Parathyroid adenoma (tissue), 2 donors: ENCODE results near the gene OAT.

Experiments used
- H2AFZ ChIP-seq: fragments of 300-600 bp; sonication (generic); one replicate; pipeline ENCODE4 v1.7.0; 2017; ENCODE audit warnings: antibody characterized with exemption, mild to moderate bottlenecking
- H3K27ac ChIP-seq: fragments of 300-600 bp; sonication (generic); one replicate; pipeline ENCODE4 v1.7.0; 2017
- H3K27me3 ChIP-seq: fragments of 300-600 bp; sonication (generic); one replicate; pipeline ENCODE4 v1.7.0; 2017; ENCODE audit warnings: low read length; ENCODE audit not compliant: control insufficient read depth, insufficient read depth
- H3K36me3 ChIP-seq: fragments of 300-600 bp; sonication (generic); one replicate; pipeline ENCODE4 v1.7.0; 2017; ENCODE audit warnings: low read length; ENCODE audit not compliant: control insufficient read depth, insufficient read depth
- H3K4me1 ChIP-seq: fragments of 300-600 bp; sonication (generic); one replicate; pipeline ENCODE4 v1.7.0; 2017; ENCODE audit warnings: control low read depth
- H3K4me2 ChIP-seq: fragments of 300-600 bp; sonication (generic); one replicate; pipeline ENCODE4 v1.7.0; 2017; ENCODE audit warnings: low read length
- H3K4me3 ChIP-seq: fragments of 300-600 bp; sonication (generic); one replicate; pipeline ENCODE4 v1.7.0; 2017; ENCODE audit warnings: low read depth, low read length
- H3K79me2 ChIP-seq: fragments of 300-600 bp; sonication (generic); one replicate; pipeline ENCODE4 v1.7.0; 2017; ENCODE audit warnings: control low read depth
- H3K9ac ChIP-seq: fragments of 300-600 bp; sonication (generic); one replicate; pipeline ENCODE4 v1.7.0; 2017; ENCODE audit warnings: mild to moderate bottlenecking
- H3K9me3 ChIP-seq: fragments of 300-600 bp; sonication (generic); one replicate; pipeline ENCODE4 v1.7.0; 2017; ENCODE audit warnings: low read length; ENCODE audit not compliant: control insufficient read depth
- TF ChIP-seq, protein P1 (sequence below): fragments of 300-600 bp; sonication (generic); IDR thresholded peaks from one replicate; pipeline ENCODE4 v1.7.0; 2017; ENCODE audit warnings: antibody characterized with exemption, mild to moderate bottlenecking
- donor health status: primary hyperparathyroidism.

The OAT gene

DNA sequence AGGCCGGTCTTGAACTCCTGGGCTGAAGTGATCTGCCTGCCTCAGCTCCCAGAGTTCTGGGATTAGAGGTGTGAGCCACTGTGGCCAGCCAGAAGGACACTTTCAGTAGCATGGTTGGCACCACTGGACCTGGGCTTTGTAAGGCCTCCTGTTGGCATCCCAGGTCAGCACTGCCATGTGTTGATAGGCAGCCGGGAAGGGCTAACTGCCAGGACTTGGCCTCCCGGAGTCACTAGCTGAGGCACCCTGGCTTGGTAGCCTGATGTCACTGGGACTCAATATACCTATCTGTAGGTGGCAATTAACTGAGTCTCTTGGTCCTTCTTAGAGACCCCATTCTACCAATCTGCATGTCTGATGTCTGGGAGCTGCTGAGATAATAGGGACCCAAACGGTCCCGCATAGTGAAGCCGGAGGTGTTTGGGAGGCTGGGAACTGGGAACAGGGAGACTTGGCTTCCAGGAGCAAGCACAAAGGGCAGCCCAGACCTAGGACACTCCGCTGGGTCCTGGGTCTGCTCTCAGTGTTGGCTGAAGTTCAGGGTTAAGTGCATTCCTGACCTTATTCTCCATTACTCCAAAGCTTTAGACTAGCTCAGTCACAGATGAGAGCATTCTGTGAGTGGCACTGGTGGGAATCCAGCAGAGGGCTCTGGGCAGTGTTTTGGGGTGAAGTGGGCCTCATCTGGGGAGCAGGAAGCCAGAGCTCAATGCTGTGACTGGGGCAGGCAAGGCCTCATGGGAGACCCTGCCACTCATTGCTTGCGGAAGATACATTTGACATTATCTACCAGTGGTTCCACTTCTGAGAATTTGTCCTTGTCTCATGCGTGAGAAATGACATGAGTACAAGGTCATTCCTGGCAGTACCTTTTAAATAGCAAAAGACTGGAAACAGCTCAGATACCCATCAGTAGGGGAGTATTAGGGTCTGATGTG lies 45.6 kb upstream of the OAT start:
- H3K79me2 ChIP-seq, result no peaks in the 10 kb centered on the region
- no peaks in the 10 kb centered on the region for H3K9me3 ChIP-seq
- no peaks in the 10 kb centered on the region for H3K36me3 ChIP-seq
- no peak overlapping the region for H3K9ac ChIP-seq
- no peaks in the 10 kb centered on the region for H3K27me3 ChIP-seq
- no peak overlapping the region for H2AFZ ChIP-seq
- H3K4me2 ChIP-seq, result no peak overlapping the region
- no peaks in the 10 kb centered on the region for H3K4me1 ChIP-seq
- TF ChIP-seq, protein P1, sequence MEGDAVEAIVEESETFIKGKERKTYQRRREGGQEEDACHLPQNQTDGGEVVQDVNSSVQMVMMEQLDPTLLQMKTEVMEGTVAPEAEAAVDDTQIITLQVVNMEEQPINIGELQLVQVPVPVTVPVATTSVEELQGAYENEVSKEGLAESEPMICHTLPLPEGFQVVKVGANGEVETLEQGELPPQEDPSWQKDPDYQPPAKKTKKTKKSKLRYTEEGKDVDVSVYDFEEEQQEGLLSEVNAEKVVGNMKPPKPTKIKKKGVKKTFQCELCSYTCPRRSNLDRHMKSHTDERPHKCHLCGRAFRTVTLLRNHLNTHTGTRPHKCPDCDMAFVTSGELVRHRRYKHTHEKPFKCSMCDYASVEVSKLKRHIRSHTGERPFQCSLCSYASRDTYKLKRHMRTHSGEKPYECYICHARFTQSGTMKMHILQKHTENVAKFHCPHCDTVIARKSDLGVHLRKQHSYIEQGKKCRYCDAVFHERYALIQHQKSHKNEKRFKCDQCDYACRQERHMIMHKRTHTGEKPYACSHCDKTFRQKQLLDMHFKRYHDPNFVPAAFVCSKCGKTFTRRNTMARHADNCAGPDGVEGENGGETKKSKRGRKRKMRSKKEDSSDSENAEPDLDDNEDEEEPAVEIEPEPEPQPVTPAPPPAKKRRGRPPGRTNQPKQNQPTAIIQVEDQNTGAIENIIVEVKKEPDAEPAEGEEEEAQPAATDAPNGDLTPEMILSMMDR, result no peak
- H3K27ac ChIP-seq, result no peak overlapping the region
- H3K4me3 ChIP-seq, result no peak overlapping the region

DNA sequence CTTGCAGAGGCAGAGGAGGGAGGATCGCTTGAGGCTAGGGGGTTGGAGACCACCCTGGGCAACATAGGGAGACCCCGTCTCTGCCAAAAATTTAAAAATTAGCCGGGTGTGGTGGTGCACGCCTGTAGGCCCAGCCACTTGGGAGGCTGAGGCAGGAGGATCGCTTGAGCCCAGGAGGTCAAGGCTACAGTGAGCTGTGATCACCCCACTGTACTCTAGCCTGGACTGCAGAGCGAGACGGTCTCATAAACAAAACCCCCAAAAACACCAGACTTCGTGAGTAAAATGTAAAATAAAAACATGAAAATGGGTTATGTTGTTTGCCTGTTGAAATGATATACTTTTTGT lies 43.6 kb upstream of the OAT start:
- H3K79me2 ChIP-seq, result no peaks in the 10 kb centered on the region
- TF ChIP-seq, protein P1, result no peak
- H3K27ac ChIP-seq, result peak overlapping the region; percentile 69
- H3K9me3 ChIP-seq, result no peaks in the 10 kb centered on the region
- no peak overlapping the region for H3K9ac ChIP-seq
- peak overlapping the region; percentile 67 for H3K4me2 ChIP-seq
- H3K4me1 ChIP-seq, result no peaks in the 10 kb centered on the region
- H3K4me3 ChIP-seq, result peak overlapping the region; percentile 55
- H2AFZ ChIP-seq, result peak overlapping the region; percentile 99
- no peaks in the 10 kb centered on the region for H3K36me3 ChIP-seq
- no peaks in the 10 kb centered on the region for H3K27me3 ChIP-seq

DNA sequence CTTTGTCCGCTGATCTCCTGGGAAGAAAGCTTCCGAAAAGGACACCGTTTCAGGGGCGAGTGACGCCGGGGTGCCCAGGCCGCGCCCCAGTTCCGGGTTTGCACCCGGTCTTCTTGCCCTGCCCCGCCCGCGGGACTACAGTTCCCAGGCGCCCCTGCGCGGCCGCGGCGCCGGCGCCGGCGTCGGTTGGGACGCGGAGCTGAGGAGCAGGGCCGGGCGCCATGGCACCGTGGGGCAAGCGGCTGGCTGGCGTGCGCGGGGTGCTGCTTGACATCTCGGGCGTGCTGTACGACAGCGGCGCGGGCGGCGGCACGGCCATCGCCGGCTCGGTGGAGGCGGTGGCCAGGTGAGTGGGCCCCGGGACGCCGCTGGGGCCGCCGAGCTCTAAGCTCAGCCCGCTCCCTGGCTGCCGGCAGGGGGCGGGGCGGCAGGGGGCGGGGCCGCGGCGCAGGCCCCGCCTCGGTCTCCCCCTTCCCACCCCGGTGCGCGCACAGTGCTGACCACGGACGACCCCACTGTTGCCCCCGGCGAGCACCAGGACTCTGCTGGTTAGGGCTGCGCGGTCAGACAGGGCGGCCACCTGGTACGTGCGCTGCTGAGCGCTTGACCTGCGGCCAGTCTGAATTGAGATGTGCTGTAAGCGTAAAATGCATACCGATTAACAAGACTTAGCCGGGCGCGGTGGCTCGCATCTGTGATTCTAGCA lies 43.1 kb upstream of the OAT start, which contains the start of gene LHPP:
LHPP (plus strand) TSS at position 182 of the 706 bp plus-strand sequence; CDS start at position 222, 40 bp downstream.
- Histone ChIP-seq H3K27me3 (no peaks in the 10 kb centered on the region), H3K4me1 (no peaks in the 10 kb centered on the region), H3K79me2 (no peaks in the 10 kb centered on the region), H3K27ac (peak within 1 kb of the TSS; percentile 69), H3K36me3 (no peaks in the 10 kb centered on the region), H3K4me3 (peak within 1 kb of the TSS; percentile 55), H3K4me2 (peak within 1 kb of the TSS; percentile 67), H3K9ac (no peak within 1 kb of the TSS), H3K9me3 (no peaks in the 10 kb centered on the region), H2AFZ (peak within 1 kb of the TSS; percentile 99)
- TF ChIP-seq, protein P1, result peak; percentile 38

DNA sequence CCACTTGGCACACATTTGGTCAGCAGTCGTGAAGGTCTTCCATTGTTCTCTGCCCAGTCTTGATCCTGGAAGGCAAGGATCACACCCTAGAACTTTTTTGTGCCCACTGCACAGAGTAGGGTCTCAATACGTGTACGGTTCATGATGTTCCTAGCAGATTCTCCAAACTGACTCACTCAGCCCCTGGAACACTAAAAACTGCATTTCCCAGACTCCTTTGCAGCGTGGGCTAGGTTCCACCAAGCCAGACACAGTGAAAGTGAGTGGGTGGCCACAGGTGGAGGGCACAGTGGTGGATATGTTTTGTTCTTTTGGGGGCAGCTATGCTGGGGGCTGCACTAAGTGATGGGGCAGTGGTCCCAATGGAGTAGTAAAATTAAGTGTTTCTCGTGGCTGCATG lies 41.4 kb upstream of the OAT start:
- no peak overlapping the region for H3K9ac ChIP-seq
- H3K9me3 ChIP-seq, result no peaks in the 10 kb centered on the region
- no peak overlapping the region for H3K4me2 ChIP-seq
- no peaks in the 10 kb centered on the region for H3K4me1 ChIP-seq
- no peak overlapping the region for H2AFZ ChIP-seq
- TF ChIP-seq, protein P1, result no peak
- H3K36me3 ChIP-seq, result no peaks in the 10 kb centered on the region
- H3K27me3 ChIP-seq, result no peaks in the 10 kb centered on the region
- no peak overlapping the region for H3K27ac ChIP-seq
- no peak overlapping the region for H3K4me3 ChIP-seq
- H3K79me2 ChIP-seq, result no peaks in the 10 kb centered on the region
